Uterus (tissue), 4 donors: ENCODE results near the gene KIT. TPM values are rescaled to one million over a fixed set of nuclear protein-coding genes. Genes with fewer than 3 reads are reported as not detected.

ENCODE experiments used
- DNase-seq, 2 donors: peaks; one replicate each; pipeline ENCODE4 v3.0.0-alpha.2; 2019 to 2020
- H3K27ac ChIP-seq, 2 donors: fragments of 200-600 bp; sonication (generic); 1 replicate in 1 of 2; 2 replicates in 1 of 2; pipeline ENCODE4 v1.5.1; 2016 to 2018
- H3K27me3 ChIP-seq, 2 donors: fragments of 200-600 bp; sonication (generic); one replicate each; pipeline ENCODE4 v1.5.1; 2018 to 2019; ENCODE audit warnings: control low read depth in 1 of 2
- H3K36me3 ChIP-seq, 2 donors: fragments of 200-600 bp; sonication (generic); one replicate each; pipeline ENCODE4 v1.5.1; 2019; ENCODE audit warnings: control low read depth in 1 of 2
- H3K4me1 ChIP-seq, 2 donors: fragments of 200-600 bp; sonication (generic); one replicate each; pipeline ENCODE4 v1.5.1; 2018 to 2019; ENCODE audit warnings: control low read depth in 1 of 2
- H3K4me3 ChIP-seq, 2 donors: fragments of 200-600 bp; sonication (generic); 1 replicate in 1 of 2; 2 replicates in 1 of 2; pipeline ENCODE4 v1.5.1; 2018 to 2019; ENCODE audit warnings: mild to moderate bottlenecking in 1 of 2
- H3K9me3 ChIP-seq, 2 donors: fragments of 200-600 bp; sonication (generic); one replicate each; pipeline ENCODE4 v1.5.1; 2019; ENCODE audit warnings: control low read depth in 1 of 2
- POLR2A ChIP-seq, 2 donors: fragments of 450-650 bp; IDR thresholded peaks; one replicate each; pipeline ENCODE4 v1.6.1; 2016; ENCODE audit warnings: antibody characterized with exemption in 2 of 2, mild to moderate bottlenecking in 1 of 2, moderate library complexity in 1 of 2
- intact Hi-C: fragments of 100-400 bp; cut with DNase I; formaldehyde crosslinking; loops from one replicate; pipeline ENCODE4 v1.15.1; 2023; ENCODE audit warnings: low total_unique reads
- total RNA-seq, 4 donors: library from RNA; depleted of rRNA in 3 of 4; stranded (reverse); fragments of >200 nt in 3 of 4; gene quantifications; one replicate each; pipeline versions ENCODE4 v1.1.0 to v1.2.4, GENCODE V29; 2014 to 2023
- TF ChIP-seq, protein P1 (sequence below), 4 experiments: fragments of 200-600 bp in 2 of 4; fragments of 450-650 bp in 2 of 4; sonication (generic) in 2 of 4; IDR thresholded peaks; one replicate each; pipeline ENCODE4 v1.5.1; 2016 to 2019; ENCODE audit warnings: antibody characterized with exemption in 4 of 4, mild to moderate bottlenecking in 2 of 4, moderate library complexity in 1 of 4
- donor health status: DM: yes; HTN: yes; CAD: no.

The KIT gene
- total RNA-seq, 4 donors from 2014 or later = 6.4 to 69.9 (median 40.3) TPM

DNA sequence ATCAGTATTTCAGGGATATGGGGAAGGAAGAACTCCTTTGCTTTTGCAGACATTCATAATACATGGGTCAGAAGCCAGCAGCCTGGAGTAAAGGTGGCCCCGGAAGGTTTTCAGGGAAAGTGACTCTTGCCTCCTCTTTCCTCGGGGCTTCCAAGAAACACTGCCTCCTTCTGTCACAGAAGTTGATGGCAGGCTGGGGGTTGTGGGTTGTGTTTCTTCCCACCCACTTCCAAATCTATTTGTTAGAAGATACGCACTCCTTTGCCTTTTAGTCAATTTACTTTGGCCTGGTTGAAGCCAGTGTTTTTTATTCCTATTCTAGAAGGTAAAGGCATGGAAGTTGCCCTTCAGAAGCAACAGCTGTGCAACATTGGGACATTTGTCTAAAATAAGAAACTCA lies 19.7 kb downstream of the KIT start:
- Histone ChIP-seq H3K4me3 (no peak overlapping the region), H3K9me3 (no peaks in the 10 kb centered on the region), H3K4me1 (no peaks in the 10 kb centered on the region), H3K36me3 (no peaks in the 10 kb centered on the region), H3K27me3 (no peaks in the 10 kb centered on the region), H3K27ac (no peak overlapping the region)
- no peak for DNase-seq
- TF ChIP-seq POLR2A (IDR thresholded peaks at IDR 0.05) = no peak
- TF ChIP-seq, protein P1, sequence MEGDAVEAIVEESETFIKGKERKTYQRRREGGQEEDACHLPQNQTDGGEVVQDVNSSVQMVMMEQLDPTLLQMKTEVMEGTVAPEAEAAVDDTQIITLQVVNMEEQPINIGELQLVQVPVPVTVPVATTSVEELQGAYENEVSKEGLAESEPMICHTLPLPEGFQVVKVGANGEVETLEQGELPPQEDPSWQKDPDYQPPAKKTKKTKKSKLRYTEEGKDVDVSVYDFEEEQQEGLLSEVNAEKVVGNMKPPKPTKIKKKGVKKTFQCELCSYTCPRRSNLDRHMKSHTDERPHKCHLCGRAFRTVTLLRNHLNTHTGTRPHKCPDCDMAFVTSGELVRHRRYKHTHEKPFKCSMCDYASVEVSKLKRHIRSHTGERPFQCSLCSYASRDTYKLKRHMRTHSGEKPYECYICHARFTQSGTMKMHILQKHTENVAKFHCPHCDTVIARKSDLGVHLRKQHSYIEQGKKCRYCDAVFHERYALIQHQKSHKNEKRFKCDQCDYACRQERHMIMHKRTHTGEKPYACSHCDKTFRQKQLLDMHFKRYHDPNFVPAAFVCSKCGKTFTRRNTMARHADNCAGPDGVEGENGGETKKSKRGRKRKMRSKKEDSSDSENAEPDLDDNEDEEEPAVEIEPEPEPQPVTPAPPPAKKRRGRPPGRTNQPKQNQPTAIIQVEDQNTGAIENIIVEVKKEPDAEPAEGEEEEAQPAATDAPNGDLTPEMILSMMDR (IDR thresholded peaks at IDR 0.05) = no peak
- intact Hi-C loops = no loop called here

DNA sequence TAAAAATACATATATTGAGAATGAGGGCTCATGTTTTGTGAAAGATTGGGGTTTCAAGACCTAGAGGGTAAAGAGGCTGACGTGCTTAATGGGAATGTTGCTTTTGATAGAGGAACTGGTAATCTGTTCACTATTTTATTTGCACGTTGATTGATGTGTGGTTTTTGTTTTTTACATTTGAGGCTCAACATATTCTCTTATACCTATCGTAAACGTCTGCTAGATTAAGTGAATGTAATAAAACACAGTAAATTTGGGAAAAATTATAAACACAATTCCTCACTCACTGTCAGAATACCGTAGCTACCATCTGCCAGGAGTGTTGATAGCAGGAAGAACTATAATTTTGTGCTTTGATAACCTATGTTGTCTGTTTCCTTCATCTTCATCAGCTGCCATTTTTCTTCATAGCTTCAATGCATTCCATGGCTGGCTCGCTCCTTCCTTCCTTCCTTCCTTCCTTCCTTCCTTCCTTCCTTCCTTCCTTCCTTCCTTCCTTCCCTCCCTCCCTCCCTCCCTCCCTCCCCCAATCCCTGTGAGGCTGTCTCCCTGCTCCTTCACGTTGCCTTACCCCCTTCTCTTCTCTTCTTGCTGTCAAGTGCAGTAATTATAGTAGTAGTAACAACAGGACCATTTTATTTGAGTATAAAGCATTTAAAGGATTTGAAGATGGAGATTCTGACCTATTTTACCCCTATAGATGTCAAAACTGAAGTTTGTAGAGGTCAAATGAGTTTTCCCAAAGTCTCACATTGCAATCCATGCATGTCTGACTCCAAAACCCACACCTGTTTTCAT lies 20.3 kb downstream of the KIT start:
- Histone ChIP-seq H3K4me3 (no peak overlapping the region), H3K27ac (no peak overlapping the region), H3K27me3 (no peaks in the 10 kb centered on the region), H3K36me3 (no peaks in the 10 kb centered on the region), H3K9me3 (no peaks in the 10 kb centered on the region), H3K4me1 (no peaks in the 10 kb centered on the region)
- intact Hi-C loops = no loop called here
- no peak for TF ChIP-seq POLR2A (IDR thresholded peaks at IDR 0.05)
- TF ChIP-seq, protein P1 (IDR thresholded peaks at IDR 0.05) = no peak
- DNase-seq = no peak

DNA sequence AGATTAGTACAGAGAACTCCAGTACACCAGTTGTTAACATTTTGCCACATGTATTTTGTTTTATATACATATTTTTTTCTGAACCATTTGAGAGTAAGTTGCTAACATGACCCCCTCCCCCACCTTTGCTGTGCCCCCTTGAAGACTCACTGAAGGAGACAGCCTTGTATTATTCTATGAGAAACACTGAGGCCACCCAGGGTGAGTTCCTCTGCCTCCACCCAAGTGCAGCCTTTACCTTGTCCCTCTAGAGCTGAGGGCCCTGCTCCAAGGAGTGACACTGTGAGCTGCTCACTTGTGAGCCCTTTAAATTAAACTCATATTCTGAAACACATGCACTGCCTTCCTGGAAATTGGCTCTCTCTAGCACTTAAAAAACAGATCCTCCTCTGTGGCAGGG lies 21.1 kb downstream of the KIT start:
- no peaks in the 10 kb centered on the region for H3K36me3 ChIP-seq
- H3K27ac ChIP-seq = no peak overlapping the region
- intact Hi-C loops = no loop called here

GRCh38 chr4:54679813-54680212 lies 22.1 kb downstream of the KIT start:
- Histone ChIP-seq H3K9me3 (no peaks in the 10 kb centered on the region), H3K27ac (no peak overlapping the region), H3K4me1 (no peaks in the 10 kb centered on the region), H3K36me3 (no peaks in the 10 kb centered on the region), H3K4me3 (no peak overlapping the region), H3K27me3 (no peaks in the 10 kb centered on the region)
- no peak for DNase-seq
- TF ChIP-seq, protein P1 (IDR thresholded peaks at IDR 0.05) = no peak
- TF ChIP-seq POLR2A (IDR thresholded peaks at IDR 0.05) = no peak
- intact Hi-C loops = no loop called here

More for the DNA sequence above, 21.1 kb downstream of the KIT start:
- Histone ChIP-seq H3K4me3 (no peak overlapping the region), H3K9me3 (no peaks in the 10 kb centered on the region), H3K27me3 (no peaks in the 10 kb centered on the region), H3K4me1 (no peaks in the 10 kb centered on the region)
- TF ChIP-seq, protein P1 (IDR thresholded peaks at IDR 0.05) = no peak
- TF ChIP-seq POLR2A (IDR thresholded peaks at IDR 0.05) = no peak
- DNase-seq = no peak

DNA sequence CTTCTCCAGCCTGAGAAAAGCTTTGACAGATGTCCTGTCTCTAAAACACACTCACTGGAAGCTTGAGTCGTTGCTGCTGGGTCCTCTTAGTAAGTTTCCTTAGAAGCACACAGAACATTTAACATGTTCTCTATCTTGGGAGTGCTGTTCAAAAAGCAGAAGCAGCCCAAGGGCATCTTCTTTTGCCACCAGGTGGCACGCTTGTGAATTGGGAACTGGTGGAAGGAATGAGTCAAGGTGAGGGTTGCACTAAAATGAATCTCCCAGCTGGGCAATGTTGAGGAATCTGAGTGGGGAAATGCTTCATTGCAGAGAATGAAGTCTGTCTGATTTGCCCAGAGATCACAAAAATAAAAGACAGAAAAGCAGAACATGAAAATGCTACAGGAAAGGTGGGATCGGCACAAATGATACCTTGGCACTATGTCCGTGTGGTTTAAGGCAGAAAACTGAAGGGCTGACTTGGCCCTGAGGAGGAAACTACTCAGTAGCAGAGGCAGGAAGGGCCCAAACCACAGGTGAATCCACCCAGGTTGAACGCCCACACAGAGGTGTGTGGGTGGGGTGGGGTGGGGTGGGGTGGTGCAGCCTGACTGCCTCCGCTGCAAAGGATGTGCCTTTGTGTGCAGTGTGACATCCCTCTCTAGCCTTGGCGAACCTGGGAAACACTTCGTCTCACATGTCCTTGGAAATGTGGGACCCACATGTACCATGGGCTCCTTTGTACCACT lies 26.0 kb downstream of the KIT start:
- Histone ChIP-seq H3K4me1 (no peaks in the 10 kb centered on the region), H3K27me3 (no peaks in the 10 kb centered on the region), H3K36me3 (no peaks in the 10 kb centered on the region), H3K9me3 (no peaks in the 10 kb centered on the region), H3K27ac (no peak overlapping the region), H3K4me3 (no peak overlapping the region)
- intact Hi-C loops = no loop called here
- TF ChIP-seq POLR2A (IDR thresholded peaks at IDR 0.05) = no peak
- TF ChIP-seq, protein P1 (IDR thresholded peaks at IDR 0.05) = no peak
- DNase-seq = no peak
